ENCODE data around the gene FUT1. TPM values are rescaled to one million over a fixed set of nuclear protein-coding genes. Genes with fewer than 3 reads are reported as not detected.

Gene FUT1
- total and polyA plus RNA-seq, 9 of the 15 experiments (the other 6 are each of a cell fraction or from before 2014, with no cell fraction given), result 2.3 to 18.5 (median 8.8) TPM

- TF ChIP-seq AFF1 (IDR thresholded peaks at IDR 0.05; ENCODE audit: low read depth in 1 of 2, partially characterized antibody in 2 of 2), result peak; percentile 47 to 99
- TF ChIP-seq FOXA1 (IDR thresholded peaks at IDR 0.05; ENCODE audit: borderline replicate concordance), result no peak
- 0 out of 2 replicates have a peak, but pooled peaks have one; percentile 44 for TF ChIP-seq SP1 (CRISPR knock-in tag; IDR thresholded peaks at IDR 0.05)
- peak in 1 of 2 experiments; percentile 62; a peak in 1 of 4 replicates for TF ChIP-seq TEAD1 (CRISPR knock-in tag; IDR thresholded peaks at IDR 0.05)
- no peak for TF ChIP-seq ZNF24 (IDR thresholded peaks at IDR 0.05)
- TF ChIP-seq CREB3L1 (IDR thresholded peaks at IDR 0.05; ENCODE audit: borderline replicate concordance, low read depth), result peak; percentile 55; the same call in 1 of the 2 replicates
- no peak for TF ChIP-seq RREB1 (CRISPR knock-in tag; IDR thresholded peaks at IDR 0.05)
- no peak for TF ChIP-seq ATF7 (IDR thresholded peaks at IDR 0.05)
- TF ChIP-seq CXXC5 (CRISPR knock-in tag; IDR thresholded peaks at IDR 0.05), result no peak
- TF ChIP-seq ZNF644 (tag; IDR thresholded peaks at IDR 0.05; ENCODE audit: low read depth), result peak; percentile 90
- TF ChIP-seq STAT6 (CRISPR knock-in tag; IDR thresholded peaks at IDR 0.05), result 0 out of 2 replicates have a peak, but pooled peaks have one; percentile 56
- TF ChIP-seq ZNF143 (CRISPR knock-in tag; IDR thresholded peaks at IDR 0.05), result peak; percentile 98
Measured at GRCh38 chr19:48745208-48745995, 7.0 kb downstream of the FUT1 start (continued).

Data from K562 (cell line).